OCI-LY3 (cell line): Measurements from ENCODE around the gene NRP2.

Source experiments
- CTCF ChIP-seq: fragments of 200-600, 300-600 bp; sonication (generic); IDR thresholded peaks from 2 replicates; pipeline ENCODE4 v1.5.1; 2014; ENCODE audit warnings: antibody characterized with exemption, low read length, low read depth
- EZH2phosphoT487 ChIP-seq: fragments of 200-600 bp; shearing (Covaris generic); IDR thresholded peaks from 2 replicates; pipeline ENCODE4 v1.6.1; 2018; ENCODE audit warnings: antibody characterized with exemption, mixed run types, low read depth

DNA sequence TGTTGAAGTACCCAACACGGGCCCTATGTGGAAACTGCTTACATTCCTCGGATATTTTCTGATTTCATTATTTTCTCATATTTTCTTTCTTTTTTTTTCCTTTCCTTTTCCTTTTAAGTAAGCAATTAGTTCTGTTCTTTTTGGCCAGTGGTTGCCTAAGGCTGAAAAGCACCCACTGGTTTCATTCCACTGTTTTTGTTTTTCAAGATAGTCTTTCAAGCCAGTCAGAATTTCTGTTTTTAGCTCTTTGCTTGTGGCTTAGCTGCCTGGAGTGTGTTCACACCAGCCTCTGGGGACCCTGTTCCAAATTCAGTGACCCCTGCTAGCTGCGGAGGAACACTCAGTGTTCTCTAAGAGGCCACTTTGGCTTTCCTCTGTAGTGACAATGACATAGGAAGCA, 73.6 kb downstream of the NRP2 start:
- TF ChIP-seq CTCF: no peak
- TF ChIP-seq EZH2phosphoT487: no peak
